Stimulated activated CD8-positive, alpha-beta memory T cell treated with anti-CD3 and anti-CD28 coated beads, Interleukin-4, amount 100 ng/mL, for 24 hours (primary cell): Measurements from ENCODE around the gene DCUN1D3.
"Not testable (repeated sequence)": the region's sequence is repeated elsewhere in the genome, so short reads cannot be mapped to it uniquely, and the experiment has no call there.

Experiments
- DNase-seq: peaks from one replicate; pipeline ENCODE4 v3.0.0-alpha.2; 2020; ENCODE audit warnings: low read depth

Gene DCUN1D3

DNA sequence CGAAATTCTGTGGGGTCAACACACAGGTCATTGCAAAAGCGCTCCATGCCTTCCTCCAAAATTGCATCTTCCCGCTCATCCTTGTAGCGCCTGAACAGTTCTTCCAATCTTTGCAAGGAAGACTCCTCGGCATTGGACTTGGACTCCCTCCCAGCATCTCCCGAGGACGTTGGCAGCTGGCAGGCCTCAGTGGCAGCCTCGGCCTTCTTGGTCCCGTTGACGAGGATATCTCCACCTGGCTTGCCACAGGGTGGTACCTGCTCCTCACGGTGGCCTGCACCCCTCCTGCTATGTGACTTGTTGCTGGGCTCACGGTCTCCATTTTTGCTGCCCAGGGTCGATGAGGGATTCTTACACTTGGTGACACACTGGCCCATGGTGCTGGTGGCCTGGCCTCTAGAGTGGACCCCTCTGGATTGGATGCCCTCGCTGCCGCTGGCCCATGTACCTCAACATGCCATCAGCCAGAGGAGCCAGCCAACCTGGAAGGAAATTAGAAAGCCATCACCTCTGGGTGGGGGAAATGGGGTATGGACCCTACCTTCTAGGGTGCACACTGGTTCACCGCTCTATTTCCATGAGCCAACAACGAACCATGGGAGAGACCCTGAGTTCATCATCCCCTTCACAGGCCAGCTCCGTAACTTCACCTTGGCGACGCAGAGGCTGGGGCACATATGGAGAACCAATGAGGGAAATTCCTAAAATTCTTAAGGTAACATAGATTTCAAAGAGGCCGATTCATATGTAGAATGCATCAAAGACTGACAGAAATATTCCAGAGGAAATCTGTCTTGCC lies 37.8 kb downstream of the DCUN1D3 start:
- DNase-seq = no peak

GRCh38 chr16:20860995-20861394 lies 39.2 kb downstream of the DCUN1D3 start:
- not testable (repeated sequence) for DNase-seq

- DNase-seq = no peak
Observed at GRCh38 chr16:20860361-20860760, 39.8 kb downstream of the DCUN1D3 start.

DNA sequence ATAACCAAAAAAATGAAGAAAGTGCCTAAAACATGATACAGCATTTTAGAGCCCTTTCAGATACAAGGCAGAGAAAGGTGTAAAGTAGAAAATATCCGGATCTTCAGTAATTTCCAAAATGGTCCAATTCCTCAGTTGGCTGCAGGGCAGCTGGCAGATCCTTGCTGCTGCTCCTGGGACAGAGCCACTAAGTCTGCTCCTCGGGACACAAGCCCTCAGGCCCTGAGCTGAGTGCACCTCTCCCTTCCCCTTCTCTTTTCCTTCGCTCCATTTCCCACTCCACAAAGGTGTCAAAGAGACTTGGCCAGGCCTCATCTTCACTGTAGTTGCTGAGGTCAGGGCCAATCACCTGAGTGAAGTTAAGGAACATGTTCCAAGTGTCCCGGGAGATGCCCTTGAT lies 40.5 kb downstream of the DCUN1D3 start:
- no peak for DNase-seq

DNA sequence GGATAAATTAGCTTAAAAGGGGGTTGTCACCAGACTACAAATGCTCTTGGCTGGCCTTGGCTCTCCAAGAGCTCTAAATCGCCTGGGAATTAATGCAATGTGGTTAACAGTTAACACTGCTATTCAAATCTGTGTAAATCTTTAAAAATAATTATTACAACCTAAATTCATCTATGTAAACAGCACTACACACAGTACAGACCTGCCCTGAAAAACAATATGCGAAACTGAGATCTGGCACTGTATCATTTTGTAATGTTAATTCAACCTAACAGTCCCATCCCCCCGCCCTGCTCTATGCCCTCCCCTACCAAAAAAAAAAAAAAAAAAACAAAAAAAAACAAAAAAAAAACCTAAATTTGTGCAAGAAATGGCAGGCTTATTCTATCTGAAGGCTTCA lies 40.9 kb downstream of the DCUN1D3 start:
- no peak for DNase-seq

GRCh38 chr16:20857281-20857680 lies 42.9 kb downstream of the DCUN1D3 start:
- DNase-seq = no peak

- no peak for DNase-seq
Observed at GRCh38 chr16:20854963-20855362, 45.2 kb downstream of the DCUN1D3 start.

DNA sequence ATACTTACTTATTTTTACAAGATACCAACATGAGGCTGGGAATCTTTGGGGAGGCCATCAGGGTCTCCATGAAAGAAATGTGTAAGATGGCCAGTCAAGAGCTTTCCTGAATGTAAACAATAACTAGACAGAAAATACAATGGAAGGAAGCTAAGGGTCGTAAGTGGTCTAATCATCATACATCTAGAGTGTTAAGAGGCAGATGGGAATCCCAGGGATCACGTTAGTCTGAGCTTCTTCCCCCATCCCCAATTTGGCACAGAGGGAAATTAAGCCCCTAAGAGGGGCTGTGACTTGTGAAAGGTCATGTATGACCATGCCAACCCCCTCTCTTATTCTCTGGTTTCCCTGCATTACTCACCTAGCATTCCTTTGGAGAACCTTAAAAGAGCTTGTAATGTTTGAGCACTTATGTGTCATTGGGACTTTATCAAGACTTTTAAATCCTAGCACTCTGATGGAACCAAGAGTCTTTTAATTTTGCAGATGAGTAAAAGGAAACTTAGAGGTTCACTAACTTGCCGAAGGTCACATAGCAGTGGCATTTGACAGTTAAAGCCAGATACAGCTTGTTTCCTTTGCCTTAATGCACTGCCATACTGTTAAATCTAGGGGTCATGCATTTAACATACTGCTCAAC lies 46.1 kb downstream of the DCUN1D3 start:
- no peak for DNase-seq

GRCh38 chr16:20853143-20853542 lies 47.0 kb downstream of the DCUN1D3 start:
- no peak for DNase-seq

GRCh38 chr16:20851601-20852000 lies 48.6 kb downstream of the DCUN1D3 start:
- no peak for DNase-seq

- DNase-seq = no peak
Observed at GRCh38 chr16:20850981-20851380, 49.2 kb downstream of the DCUN1D3 start.

- DNase-seq = peak; percentile 44
Observed at GRCh38 chr16:20849589-20850390, 50.4 kb downstream of the DCUN1D3 start.

DNA sequence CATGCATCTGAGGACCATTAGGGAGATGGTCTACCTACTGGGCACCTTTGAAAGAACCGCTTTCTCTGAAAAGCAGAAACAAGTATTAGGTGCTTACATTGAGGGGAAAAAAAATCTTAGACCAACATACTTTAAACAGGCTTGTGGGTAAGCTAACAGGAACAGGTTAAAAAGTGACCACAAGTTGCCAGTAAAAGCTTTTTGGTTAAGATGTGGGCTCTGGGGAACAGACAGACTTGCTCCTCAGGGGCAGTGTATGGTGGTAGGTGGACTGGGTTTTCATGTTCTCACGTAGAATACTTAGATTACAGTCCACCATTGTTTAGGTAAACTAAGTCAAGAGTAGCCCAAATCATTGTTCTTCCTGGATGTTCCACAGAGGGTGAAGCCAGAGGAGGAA lies 52.6 kb downstream of the DCUN1D3 start:
- DNase-seq = no peak

GRCh38 chr16:20846551-20846950 lies 53.6 kb downstream of the DCUN1D3 start:
- DNase-seq = no peak

DNA sequence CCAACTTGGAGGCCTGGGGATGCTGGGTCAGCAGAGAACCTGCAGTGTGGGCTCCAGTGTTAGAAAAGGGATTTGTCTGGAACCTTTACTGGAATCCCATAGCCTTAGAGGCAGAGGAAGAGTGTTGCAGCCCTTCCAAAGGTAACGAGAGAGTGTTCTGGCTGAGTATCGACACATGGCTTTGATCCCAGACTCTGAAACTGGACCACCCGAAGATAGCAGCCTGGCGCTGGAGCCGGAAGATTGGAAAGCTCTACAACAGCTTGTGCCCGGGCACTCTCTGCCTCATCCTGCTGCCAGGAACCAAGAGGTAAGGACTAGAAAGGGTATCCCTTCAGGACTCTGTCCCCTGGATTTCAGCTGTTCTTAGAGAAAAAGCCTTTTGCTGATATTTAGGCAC lies 54.1 kb downstream of the DCUN1D3 start:
- DNase-seq = no peak

- DNase-seq = no peak
Observed at GRCh38 chr16:20844588-20844987, 55.6 kb downstream of the DCUN1D3 start.

DNA sequence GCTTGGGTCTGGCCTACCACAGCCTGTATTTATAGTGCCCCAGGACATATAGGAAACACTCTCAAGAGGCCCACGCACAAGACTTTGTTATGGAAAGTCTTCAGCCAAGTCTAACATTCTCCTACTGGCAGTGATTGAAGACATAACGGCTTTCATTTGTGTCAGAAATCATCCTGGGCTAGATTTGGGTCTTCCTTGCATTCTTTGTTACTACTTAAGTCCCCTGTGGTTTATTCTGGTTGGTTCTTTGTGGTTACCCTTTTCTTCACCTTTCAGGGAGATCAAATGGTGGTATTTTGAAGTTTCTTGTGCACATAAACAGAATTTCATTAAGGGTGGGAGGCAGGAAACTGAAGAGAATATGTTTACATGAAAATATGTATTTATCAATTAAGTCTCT lies 56.1 kb downstream of the DCUN1D3 start:
- DNase-seq = no peak

GRCh38 chr16:20839504-20839903 lies 60.7 kb downstream of the DCUN1D3 start:
- DNase-seq = no peak

GRCh38 chr16:20838240-20838639 lies 61.9 kb downstream of the DCUN1D3 start:
- no peak for DNase-seq

DNA sequence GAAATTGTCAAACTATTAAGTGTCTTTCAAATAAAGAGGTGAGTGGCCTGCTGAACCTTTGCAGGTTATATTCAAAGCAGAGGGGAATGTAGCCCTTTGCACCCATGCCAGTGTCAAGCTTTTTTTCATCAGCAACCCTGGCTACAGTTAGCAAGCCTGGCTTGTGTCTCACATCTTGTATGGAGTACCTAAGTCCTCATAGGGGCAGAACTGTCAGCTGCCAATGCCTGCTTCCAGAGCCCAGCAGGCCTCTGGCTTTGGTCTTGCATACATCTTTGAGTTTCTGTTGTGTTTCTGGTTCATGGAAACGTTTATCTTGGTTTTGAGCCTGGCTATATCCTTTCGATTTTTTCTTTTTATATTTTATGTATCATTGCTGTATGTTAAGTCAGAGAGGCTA lies 67.1 kb downstream of the DCUN1D3 start:
- no peak for DNase-seq

GRCh38 chr16:20830372-20830771 lies 69.8 kb downstream of the DCUN1D3 start:
- no peak for DNase-seq

GRCh38 chr16:20829536-20829935 lies 70.6 kb downstream of the DCUN1D3 start:
- DNase-seq = no peak

DNA sequence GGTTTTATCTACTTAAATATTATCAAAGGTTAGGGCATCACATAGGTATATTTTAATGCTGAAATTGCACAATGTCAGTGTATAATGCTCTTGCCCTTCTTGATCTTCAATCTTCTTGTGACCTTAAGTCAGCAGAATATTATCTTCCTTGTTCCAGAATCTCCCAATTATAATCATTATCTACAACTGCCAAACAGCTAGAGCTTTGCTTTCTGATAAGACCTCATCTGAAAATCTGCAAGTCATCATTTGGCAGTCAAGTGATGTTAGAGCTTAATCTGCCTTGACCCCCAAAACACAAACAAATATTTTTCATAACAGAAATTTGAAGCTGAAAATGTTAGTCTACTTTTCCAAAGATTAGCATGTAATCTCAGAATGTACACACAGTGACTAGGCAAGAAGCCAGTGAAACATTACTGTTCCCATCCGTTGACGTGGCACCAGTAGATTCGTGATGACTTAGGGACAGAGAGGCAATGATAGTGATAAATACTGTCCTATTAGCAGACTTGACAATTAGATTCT lies 74.1 kb downstream of the DCUN1D3 start:
- DNase-seq = no peak
